SH-SY5Y (cell line): Measurements from ENCODE around the gene TMED1.

Source experiments
- GATA2 ChIP-seq: IDR thresholded peaks from 2 replicates; pipeline ENCODE4 v1.6.1; 2011; ENCODE audit warnings: mild to moderate bottlenecking, low read depth, low read length
- GATA3 ChIP-seq: IDR thresholded peaks from 2 replicates; pipeline ENCODE4 v1.6.1; 2011; ENCODE audit warnings: low read depth, mild to moderate bottlenecking, low read length, moderate library complexity

DNA sequence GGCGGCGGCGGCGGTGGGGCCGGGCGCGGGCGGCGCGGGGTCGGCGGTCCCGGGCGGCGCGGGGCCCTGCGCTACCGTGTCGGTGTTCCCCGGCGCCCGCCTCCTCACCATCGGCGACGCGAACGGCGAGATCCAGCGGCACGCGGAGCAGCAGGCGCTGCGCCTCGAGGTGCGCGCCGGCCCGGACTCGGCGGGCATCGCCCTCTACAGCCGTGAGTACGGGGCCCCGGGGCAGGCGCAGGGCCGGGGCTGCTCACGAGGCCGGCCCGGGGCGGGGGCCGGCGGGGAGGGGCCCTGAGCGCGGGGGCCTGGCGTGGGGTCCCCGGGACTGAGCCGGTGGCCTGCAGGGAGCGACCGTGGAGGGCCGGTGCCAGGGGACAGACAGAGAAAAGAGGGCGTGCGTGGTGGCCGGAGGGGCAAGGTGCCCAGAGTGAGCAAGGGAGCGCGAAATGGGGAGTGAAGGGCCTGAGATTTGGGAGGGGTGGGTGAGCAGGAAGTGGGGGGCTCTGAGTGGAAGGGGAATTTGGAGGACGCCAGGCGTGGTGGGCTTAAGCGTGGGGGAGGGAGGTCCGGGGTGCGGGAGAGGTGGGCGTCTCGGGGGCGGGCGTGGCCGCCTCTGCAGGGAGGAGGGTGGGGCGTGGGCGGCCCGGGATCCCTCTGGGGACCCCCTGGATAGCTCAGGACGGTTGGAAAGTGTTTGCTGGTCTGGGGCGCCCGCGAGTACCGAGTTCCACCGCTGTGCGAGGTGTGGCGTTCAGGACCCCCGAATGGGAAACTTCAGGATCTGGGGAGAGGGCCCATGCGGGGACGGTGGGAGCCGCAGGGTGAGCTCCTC is 35.9 kb upstream of the TMED1 start:
- no peak for TF ChIP-seq GATA2
- no peak for TF ChIP-seq GATA3
